Astrocyte of the spinal cord (primary cell): ENCODE results near the gene SFT2D3.
"Not testable (repeated sequence)": the region's sequence is repeated elsewhere in the genome, so short reads cannot be mapped to it uniquely, and the experiment has no call there.

Experiments
- DNase-seq: peaks from one replicate; pipeline ENCODE4 v3.0.0; 2011; ENCODE audit warnings: low read depth, low spot score
- H3K4me3 ChIP-seq: 2 replicates; pipeline ENCODE4 v1.5.1; 2011; ENCODE audit warnings: low read depth, mild to moderate bottlenecking, low read length, moderate library complexity
- CTCF ChIP-seq: IDR thresholded peaks from 2 replicates; pipeline ENCODE4 v1.5.1; 2012; ENCODE audit warnings: low read depth, mild to moderate bottlenecking, low read length, inconsistent platforms
- in situ Hi-C: cut with HindIII; loops from 2 replicates; pipeline ENCODE4 v1.10.0; 2017; ENCODE audit warnings: low sequenced_read_pairs

SFT2D3 gene

GRCh38 chr2:127747621-127748020 is 46.3 kb downstream of the SFT2D3 start:
- in situ Hi-C loops = no loop called here
- no peak for DNase-seq
- H3K4me3 ChIP-seq = no peak overlapping the region
- no peak for TF ChIP-seq CTCF

GRCh38 chr2:127749537-127749936 is 48.2 kb downstream of the SFT2D3 start:
- in situ Hi-C loops, H3K4me3 ChIP-seq: not testable (repeated sequence)
- DNase-seq = peak; percentile 31

- in situ Hi-C loops = no loop called here
- no peak overlapping the region for H3K4me3 ChIP-seq
- TF ChIP-seq CTCF = no peak
- no peak for DNase-seq
Observed at GRCh38 chr2:127753374-127753773, 52.1 kb downstream of the SFT2D3 start.

- DNase-seq = no peak
- no peak overlapping the region for H3K4me3 ChIP-seq
- in situ Hi-C loops = no loop called here
- TF ChIP-seq CTCF = no peak
Observed at GRCh38 chr2:127754186-127754585, 52.9 kb downstream of the SFT2D3 start.
